Esophagus squamous epithelium (tissue), 5 donors: ENCODE data around the gene PIPOX. TPM values are rescaled to one million over a fixed set of nuclear protein-coding genes. Genes with fewer than 3 reads are reported as not detected.
"Not testable (repeated sequence)": the region's sequence is repeated elsewhere in the genome, so short reads cannot be mapped to it uniquely, and the experiment has no call there.

Experiments
- DNase-seq: peaks from one replicate; lab custom pipeline; 2025; lab: John Stamatoyannopoulos, UW
- H3K27ac ChIP-seq, 4 donors: fragments of 200-600 bp; sonication (generic); one replicate each; pipeline ENCODE4 v1.5.1; 2016 to 2019; ENCODE audit warnings: mild to moderate bottlenecking in 1 of 4
- H3K27me3 ChIP-seq, 4 donors: fragments of 200-600 bp; sonication (generic); 1 replicate in 3 of 4; 2 replicates in 1 of 4; pipeline versions ENCODE4 v1.5.1 to v1.6.0; 2017 to 2021; ENCODE audit warnings: antibody characterized with exemption in 1 of 4
- H3K36me3 ChIP-seq, 3 donors: fragments of 200-600 bp; sonication (generic); one replicate each; pipeline ENCODE4 v1.5.1; 2016 to 2019
- H3K4me1 ChIP-seq, 3 donors: fragments of 200-600 bp; sonication (generic); one replicate each; pipeline ENCODE4 v1.5.1; 2017 to 2019
- H3K4me3 ChIP-seq, 4 donors: fragments of 200-600 bp; sonication (generic); 1 replicate in 3 of 4; 2 replicates in 1 of 4; pipeline ENCODE4 v1.5.1; 2016 to 2019; ENCODE audit warnings: mild to moderate bottlenecking in 2 of 4, moderate library complexity in 1 of 4
- H3K9me3 ChIP-seq, 3 donors: fragments of 200-600 bp; sonication (generic); one replicate each; pipeline ENCODE4 v1.5.1; 2016 to 2019
- POLR2A ChIP-seq, 4 donors: fragments of 450-650 bp; IDR thresholded peaks; one replicate each; pipeline ENCODE4 v1.6.1; 2017; ENCODE audit warnings: antibody characterized with exemption in 4 of 4, mild to moderate bottlenecking in 4 of 4, moderate library complexity in 3 of 4
- WGBS, 2 donors: methylation state at CpG; one replicate each; pipeline ENCODE4 v1.1.5; 2018; 5-methylcytosine and 5-hydroxymethylcytosine counted together
- intact Hi-C: fragments of 100-400 bp; cut with DNase I; formaldehyde crosslinking; loops from one replicate; pipeline ENCODE4 v1.15.0; 2022
- total RNA-seq, 4 donors: library from RNA; depleted of rRNA; stranded (reverse); fragments of >200 nt; gene quantifications; one replicate each; pipeline ENCODE4 v1.1.0, GENCODE V29; 2016
- TF ChIP-seq, protein P1 (sequence below), 6 experiments: fragments of 450-650 bp in 4 of 6; fragments of 200-600 bp in 2 of 6; sonication (generic) in 2 of 6; IDR thresholded peaks; one replicate each; pipeline ENCODE4 v1.5.1; 2016 to 2019; ENCODE audit warnings: antibody characterized with exemption in 6 of 6, mild to moderate bottlenecking in 4 of 6, moderate library complexity in 4 of 6
- donor health status: DM: yes; HTN: yes; CAD: no.

Gene PIPOX
- total RNA-seq, 4 donors from 2014 or later: 1.3 to 4.2 TPM; not detected in 2

DNA sequence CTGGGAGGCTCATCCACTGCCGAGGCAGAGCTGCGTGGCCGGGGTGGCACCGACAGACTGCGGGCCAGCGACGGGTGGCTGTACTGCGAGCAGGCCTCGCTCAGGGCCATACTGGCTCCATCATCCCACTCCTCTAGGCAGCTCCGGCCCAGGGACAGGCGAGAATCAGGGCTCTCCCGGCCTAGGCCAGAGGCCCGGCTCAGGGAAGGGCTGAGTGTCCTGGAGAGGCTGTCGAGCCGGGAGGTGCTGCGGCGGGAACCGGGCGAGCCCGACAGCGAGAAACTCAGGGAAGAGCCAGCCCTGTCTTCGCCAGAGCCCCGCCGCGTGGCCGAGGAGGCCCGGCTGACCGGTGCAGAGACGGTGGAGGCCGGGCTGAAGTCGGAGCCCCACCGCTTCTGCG lies 37.4 kb downstream of the PIPOX start:
- Histone ChIP-seq H3K36me3 (peaks cover 25 to 99% (median 30%) of the 10 kb centered on the region in 3 donors), H3K4me1 (peaks cover 0 to 27% (median 0%) of the 10 kb centered on the region in 3 donors), H3K27me3 (no peaks in the 10 kb centered on the region), H3K9me3 (no peaks in the 10 kb centered on the region), H3K27ac (no peak overlapping the region), H3K4me3 (no peak overlapping the region)
- DNase-seq: no peak
- TF ChIP-seq POLR2A (IDR thresholded peaks at IDR 0.05): no peak
- TF ChIP-seq, protein P1, sequence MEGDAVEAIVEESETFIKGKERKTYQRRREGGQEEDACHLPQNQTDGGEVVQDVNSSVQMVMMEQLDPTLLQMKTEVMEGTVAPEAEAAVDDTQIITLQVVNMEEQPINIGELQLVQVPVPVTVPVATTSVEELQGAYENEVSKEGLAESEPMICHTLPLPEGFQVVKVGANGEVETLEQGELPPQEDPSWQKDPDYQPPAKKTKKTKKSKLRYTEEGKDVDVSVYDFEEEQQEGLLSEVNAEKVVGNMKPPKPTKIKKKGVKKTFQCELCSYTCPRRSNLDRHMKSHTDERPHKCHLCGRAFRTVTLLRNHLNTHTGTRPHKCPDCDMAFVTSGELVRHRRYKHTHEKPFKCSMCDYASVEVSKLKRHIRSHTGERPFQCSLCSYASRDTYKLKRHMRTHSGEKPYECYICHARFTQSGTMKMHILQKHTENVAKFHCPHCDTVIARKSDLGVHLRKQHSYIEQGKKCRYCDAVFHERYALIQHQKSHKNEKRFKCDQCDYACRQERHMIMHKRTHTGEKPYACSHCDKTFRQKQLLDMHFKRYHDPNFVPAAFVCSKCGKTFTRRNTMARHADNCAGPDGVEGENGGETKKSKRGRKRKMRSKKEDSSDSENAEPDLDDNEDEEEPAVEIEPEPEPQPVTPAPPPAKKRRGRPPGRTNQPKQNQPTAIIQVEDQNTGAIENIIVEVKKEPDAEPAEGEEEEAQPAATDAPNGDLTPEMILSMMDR (IDR thresholded peaks at IDR 0.05): no peak
- WGBS, 2 donors: 96% methylated on average over 11 of the region's 33 CpGs; no CpG with 5 or more reads in 1 of the 2 donors
- intact Hi-C loops: no loop called here

DNA sequence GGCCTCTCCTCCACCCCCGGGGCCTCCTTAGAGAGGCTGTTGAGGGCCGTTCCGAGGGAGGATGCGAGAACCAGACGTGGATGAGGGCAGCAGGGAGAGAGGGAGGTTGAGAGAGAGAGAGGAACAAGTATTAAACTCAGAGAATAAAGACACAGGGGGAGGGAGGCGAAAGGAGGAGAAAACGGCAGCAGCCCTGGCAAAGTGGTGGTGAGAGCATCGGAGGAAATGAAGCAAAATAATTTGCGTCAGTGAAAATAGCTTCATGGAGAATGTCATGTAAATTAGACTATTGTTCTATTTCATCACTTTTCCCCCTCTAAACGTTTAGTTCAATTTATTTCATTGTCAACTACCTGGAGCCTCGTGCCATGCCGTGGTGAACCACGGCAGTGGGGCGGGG lies 38.0 kb downstream of the PIPOX start:
- peaks cover 27 to 99% (median 37%) of the 10 kb centered on the region in 3 donors for H3K36me3 ChIP-seq

DNA sequence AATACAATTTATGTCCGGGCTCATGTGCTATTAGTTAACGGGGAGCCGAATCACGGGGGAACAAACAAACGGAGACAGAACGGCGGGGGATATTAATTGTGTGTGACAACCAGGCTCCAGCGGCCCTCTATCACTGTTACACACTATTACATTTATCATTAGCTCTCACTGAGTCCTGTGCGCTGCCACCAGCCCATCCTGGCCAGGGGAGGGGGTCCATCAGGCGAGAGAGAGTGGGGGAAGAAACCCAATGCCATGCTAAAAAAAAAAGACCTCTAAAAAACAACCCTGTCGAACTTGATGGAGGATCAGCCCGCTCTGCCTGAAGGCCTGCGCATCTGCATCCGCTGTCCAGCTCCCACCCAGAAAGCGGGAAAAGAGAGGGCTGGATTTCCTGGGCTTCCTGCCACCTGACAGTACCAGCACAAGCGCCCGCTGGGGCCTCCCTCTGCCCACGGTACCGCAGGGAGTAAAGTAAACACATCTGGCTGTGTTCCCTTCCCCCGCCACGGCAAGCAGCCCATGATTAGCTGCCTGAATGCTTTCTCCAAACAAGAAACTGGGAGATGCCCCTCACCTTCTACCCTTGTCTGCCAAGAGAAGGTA lies 41.7 kb downstream of the PIPOX start:
- intact Hi-C loops: no loop called here
- no peaks in the 10 kb centered on the region for H3K9me3 ChIP-seq
- no peaks in the 10 kb centered on the region for H3K27me3 ChIP-seq
- H3K36me3 ChIP-seq: peaks cover 46 to 100% (median 47%) of the 10 kb centered on the region in 3 donors
- DNase-seq: no peak
- no peak overlapping the region for H3K27ac ChIP-seq
- no peak overlapping the region for H3K4me3 ChIP-seq
- TF ChIP-seq, protein P1 (IDR thresholded peaks at IDR 0.05): no peak
- no peak for TF ChIP-seq POLR2A (IDR thresholded peaks at IDR 0.05)
- WGBS, 2 donors: 75 to 77% methylated on average over 13 to 19 of the region's 21 CpGs
- H3K4me1 ChIP-seq: no peaks in the 10 kb centered on the region

More for the DNA sequence above, 38.0 kb downstream of the PIPOX start:
- 85 to 87% methylated on average over 9 to 12 of the region's 14 CpGs for WGBS, 2 donors
- peaks cover 0 to 27% (median 0%) of the 10 kb centered on the region in 3 donors for H3K4me1 ChIP-seq
- no peak overlapping the region for H3K4me3 ChIP-seq
- H3K9me3 ChIP-seq: no peaks in the 10 kb centered on the region
- no peak overlapping the region for H3K27ac ChIP-seq
- intact Hi-C loops: no loop called here
- TF ChIP-seq POLR2A (IDR thresholded peaks at IDR 0.05): no peak
- TF ChIP-seq, protein P1 (IDR thresholded peaks at IDR 0.05): no peak
- DNase-seq: no peak
- H3K27me3 ChIP-seq: no peaks in the 10 kb centered on the region

DNA sequence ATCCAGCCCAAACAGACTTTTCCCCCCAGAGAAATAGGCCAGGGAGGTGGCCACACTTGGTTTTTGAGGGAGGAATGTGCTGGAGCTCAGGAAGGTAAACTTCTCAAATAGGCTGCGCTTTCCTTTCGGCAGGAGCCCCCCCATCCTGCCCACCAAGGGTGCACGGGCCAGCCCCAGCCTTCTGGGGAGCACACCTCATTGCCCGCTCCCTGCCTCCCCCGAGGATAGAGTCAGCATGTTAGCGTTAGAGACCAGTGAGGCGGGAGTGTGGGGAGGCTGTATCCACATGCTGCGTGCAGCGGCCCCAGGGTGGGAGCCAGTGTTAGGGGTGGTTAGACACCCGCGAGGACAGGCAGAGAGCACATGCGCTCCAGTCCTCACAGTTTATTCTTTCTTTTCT lies 42.3 kb downstream of the PIPOX start:
- Histone ChIP-seq H3K27me3 (no peaks in the 10 kb centered on the region), H3K9me3 (no peaks in the 10 kb centered on the region), H3K4me1 (no peaks in the 10 kb centered on the region), H3K36me3 (peaks cover 41 to 100% (median 52%) of the 10 kb centered on the region in 3 donors), H3K27ac (no peak overlapping the region), H3K4me3 (no peak overlapping the region)
- TF ChIP-seq POLR2A (IDR thresholded peaks at IDR 0.05): no peak
- TF ChIP-seq, protein P1 (IDR thresholded peaks at IDR 0.05): no peak
- intact Hi-C loops: no loop called here
- DNase-seq: no peak
- 89 to 91% methylated on average over 3 to 6 of the region's 12 CpGs for WGBS, 2 donors

DNA sequence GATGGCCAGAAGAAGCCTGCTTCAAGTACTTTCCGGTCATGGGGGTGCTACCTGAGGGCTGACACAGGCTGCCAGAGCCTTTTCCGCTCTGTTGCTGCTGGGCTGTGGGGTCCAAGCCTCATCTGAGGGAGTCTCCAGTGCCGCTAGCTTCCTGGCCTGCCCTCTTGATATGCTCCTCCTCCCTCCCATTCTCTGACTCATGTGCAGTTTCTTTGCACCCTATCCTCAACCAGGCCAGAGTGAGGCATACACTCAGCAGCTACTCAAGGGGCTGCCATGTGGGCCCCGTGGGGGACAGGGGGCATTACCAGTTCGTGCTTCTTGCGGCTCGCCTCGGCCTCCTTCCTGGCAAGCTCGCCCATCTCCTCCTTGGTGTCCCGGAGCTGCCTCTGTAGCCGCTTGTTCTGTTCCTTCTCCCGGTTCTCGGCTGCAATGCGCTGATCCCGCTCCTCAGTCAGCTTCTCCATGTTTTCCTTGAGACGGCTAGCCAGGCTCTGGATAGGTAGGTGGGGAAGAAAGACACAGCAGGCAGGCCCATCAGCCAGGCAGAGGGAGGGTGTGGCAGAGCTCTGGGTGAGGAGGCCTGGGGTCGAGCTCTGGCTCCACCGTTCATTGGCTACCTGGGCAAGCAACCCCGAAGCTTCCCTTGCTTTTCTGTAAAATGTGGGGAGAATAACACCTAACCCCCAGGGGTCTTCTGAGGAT lies 43.8 kb downstream of the PIPOX start:
- no peak for DNase-seq
- no peak overlapping the region for H3K4me3 ChIP-seq
- H3K27me3 ChIP-seq: no peaks in the 10 kb centered on the region
- intact Hi-C loops: no loop called here
- H3K27ac ChIP-seq: no peak overlapping the region
- no peak for TF ChIP-seq POLR2A (IDR thresholded peaks at IDR 0.05)
- TF ChIP-seq, protein P1 (IDR thresholded peaks at IDR 0.05): no peak
- peaks cover 0 to 3% (median 0%) of the 10 kb centered on the region in 3 donors for H3K4me1 ChIP-seq
- H3K36me3 ChIP-seq: peaks cover 44 to 100% (median 66%) of the 10 kb centered on the region in 3 donors
- WGBS, 2 donors: 86 to 92% methylated on average over 9 to 19 of the region's 19 CpGs
- no peaks in the 10 kb centered on the region for H3K9me3 ChIP-seq

DNA sequence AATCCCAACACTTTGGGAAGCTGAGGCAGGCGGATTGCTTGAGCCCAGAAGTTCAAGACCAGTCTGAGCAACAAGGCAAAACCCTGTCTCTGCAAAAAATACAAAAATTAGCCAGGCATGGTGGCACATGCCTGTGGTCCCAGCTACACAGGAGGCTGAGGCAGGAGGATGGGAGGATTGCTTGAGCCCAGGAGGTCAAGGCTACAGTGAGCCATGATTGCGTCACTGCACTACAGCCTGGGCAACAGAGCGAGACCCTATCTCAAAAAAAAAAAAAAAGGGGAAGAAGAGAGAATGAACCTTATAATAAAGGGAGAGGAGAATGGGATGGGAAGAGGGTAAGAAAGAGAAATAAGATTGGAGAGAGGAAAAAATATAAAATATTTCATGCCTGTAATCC lies 45.8 kb downstream of the PIPOX start:
- DNase-seq, H3K9me3 ChIP-seq, H3K27ac ChIP-seq, intact Hi-C loops, H3K27me3 ChIP-seq, H3K4me3 ChIP-seq: not testable (repeated sequence)
- Histone ChIP-seq H3K4me1 (peaks cover 0 to 12% (median 0%) of the 10 kb centered on the region in 3 donors), H3K36me3 (peaks cover 54 to 100% (median 78%) of the 10 kb centered on the region in 3 donors)
- WGBS, 2 donors: 90 to 92% methylated on average over 3 of the region's 3 CpGs
